WTC11 (cell line): ENCODE data around the gene C20orf144.

Source experiments
- ARID4B ChIP-seq: sonication (generic); formaldehyde crosslinking; IDR thresholded peaks from 2 replicates; pipeline ENCODE4 v1.8.0; 2023; ENCODE audit warnings: missing genetic modification reagents, mild to moderate bottlenecking, borderline replicate concordance
- CBFB ChIP-seq: sonication (generic); formaldehyde crosslinking; IDR thresholded peaks from 2 replicates; pipeline ENCODE4 v1.8.1; 2022; ENCODE audit warnings: mild to moderate bottlenecking, low read depth, missing genetic modification reagents
- CTCF ChIP-seq: fragments of 200-600 bp; IDR thresholded peaks from 2 replicates; pipeline ENCODE4 v1.8.0; 2022; ENCODE audit warnings: antibody characterized with exemption
- FOXK1 ChIP-seq: sonication (generic); formaldehyde crosslinking; IDR thresholded peaks from 2 replicates; pipeline ENCODE4 v1.8.0; 2022; ENCODE audit warnings: mild to moderate bottlenecking, moderate library complexity, missing genetic modification reagents
- FOXP1 ChIP-seq: sonication (generic); formaldehyde crosslinking; IDR thresholded peaks from 2 replicates; pipeline ENCODE4 v1.8.0; 2022; ENCODE audit warnings: missing genetic modification reagents, mild to moderate bottlenecking, moderate library complexity, borderline replicate concordance
- USF2 ChIP-seq: sonication (generic); formaldehyde crosslinking; IDR thresholded peaks from 2 replicates; pipeline ENCODE4 v1.8.1; 2023; ENCODE audit warnings: mild to moderate bottlenecking, missing genetic modification reagents, moderate library complexity
- ZNF219 ChIP-seq: sonication (generic); formaldehyde crosslinking; IDR thresholded peaks from 2 replicates; pipeline ENCODE4 v1.8.0; 2023; ENCODE audit warnings: missing genetic modification reagents, mild to moderate bottlenecking, borderline replicate concordance

GRCh38 chr20:33675136-33675959, 13.2 kb downstream of the C20orf144 start:
- TF ChIP-seq CTCF (no peak), FOXP1 (no peak), USF2 (CRISPR knock-in tag) (no peak), ZNF219 (CRISPR knock-in tag) (no peak), CBFB (CRISPR knock-in tag) (no peak), ARID4B (CRISPR knock-in tag) (no peak), FOXK1 (no peak)
